Breast epithelium (tissue), 4 donors: ENCODE results near the gene ATP6V0E2. TPM values are rescaled to one million over a fixed set of nuclear protein-coding genes. Genes with fewer than 3 reads are reported as not detected.
"Not testable (repeated sequence)": the region's sequence is repeated elsewhere in the genome, so short reads cannot be mapped to it uniquely, and the experiment has no call there.

Experiments used
- DNase-seq, 2 donors: peaks; one replicate each; pipeline ENCODE4 v3.0.0-alpha.2; 2019; ENCODE audit warnings: low spot score in 2 of 2
- H3K27ac ChIP-seq, 2 donors: fragments of 200-600 bp; sonication (generic) in 1 of 2; one replicate each; pipeline ENCODE4 v1.5.1; 2016 to 2019; ENCODE audit warnings: mild to moderate bottlenecking in 1 of 2
- H3K27me3 ChIP-seq, 2 donors: fragments of 200-600 bp; sonication (generic) in 1 of 2; one replicate each; pipeline versions ENCODE4 v1.5.1 to v1.6.0; 2017 to 2019; ENCODE audit warnings: control low read depth in 1 of 2, mild to moderate bottlenecking in 1 of 2
- H3K36me3 ChIP-seq: fragments of 200-600 bp; one replicate; pipeline ENCODE4 v1.5.1; 2019
- H3K4me1 ChIP-seq, 2 donors: fragments of 200-600 bp; sonication (generic); one replicate each; pipeline ENCODE4 v1.5.1; 2016 to 2019; ENCODE audit warnings: control low read depth in 1 of 2
- H3K4me3 ChIP-seq, 3 donors: fragments of 200-600 bp; sonication (generic); 1 replicate in 2 of 3; 2 replicates in 1 of 3; pipeline ENCODE4 v1.5.1; 2016 to 2019; ENCODE audit warnings: mild to moderate bottlenecking in 3 of 3, moderate library complexity in 2 of 3
- H3K9me3 ChIP-seq, 2 donors: fragments of 200-600 bp; sonication (generic) in 1 of 2; one replicate each; pipeline ENCODE4 v1.5.1; 2016 to 2019; ENCODE audit warnings: control low read depth in 1 of 2
- POLR2A ChIP-seq: fragments of 450-650 bp; IDR thresholded peaks from one replicate; pipeline ENCODE4 v1.6.1; 2016; ENCODE audit warnings: antibody characterized with exemption, mild to moderate bottlenecking, moderate library complexity
- POLR2AphosphoS5 ChIP-seq, 3 donors: sonication (generic); formaldehyde crosslinking; IDR thresholded peaks; one replicate each; pipeline ENCODE4 v1.6.1; 2017; ENCODE audit warnings: antibody characterized with exemption in 3 of 3
- intact Hi-C: fragments of 100-400 bp; cut with DNase I; formaldehyde crosslinking; loops from one replicate; pipeline ENCODE4 v1.15.1; 2023; ENCODE audit warnings: low total_unique reads
- total RNA-seq, 3 donors: library from RNA; depleted of rRNA; stranded (reverse); fragments of >200 nt; gene quantifications; one replicate each; pipeline ENCODE4 v1.1.0, GENCODE V29; 2016
- TF ChIP-seq, protein P1 (sequence below), 3 donors: fragments of 450-650 bp; IDR thresholded peaks; one replicate each; pipeline ENCODE4 v1.5.1; 2016 to 2017; ENCODE audit warnings: antibody characterized with exemption in 3 of 3, mild to moderate bottlenecking in 3 of 3, moderate library complexity in 3 of 3

The ATP6V0E2 gene
- total RNA-seq, 3 donors from 2014 or later = 18.4 to 29.2 (median 23.1) TPM

DNA sequence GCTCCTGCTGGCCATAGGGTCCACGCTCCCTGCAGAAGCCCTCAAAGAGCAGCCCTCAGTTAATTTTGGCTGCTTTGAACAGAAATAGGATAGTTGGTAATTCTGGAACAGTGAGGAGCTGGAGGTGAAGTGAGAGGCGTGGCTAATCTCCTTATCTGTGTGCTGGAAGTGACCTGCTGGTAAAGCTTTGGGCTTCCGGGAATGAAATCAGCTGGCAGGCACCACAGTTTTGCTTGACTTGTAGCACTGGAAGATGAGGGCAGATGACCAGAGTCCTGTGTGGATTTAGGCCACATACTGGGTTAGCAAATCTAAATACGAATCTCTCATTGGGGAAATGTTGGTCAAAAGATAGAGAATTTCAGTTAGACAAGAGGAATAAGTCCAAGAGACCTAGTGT lies 10.2 kb downstream of the ATP6V0E2 start:
- Histone ChIP-seq H3K36me3 (no peaks in the 10 kb centered on the region), H3K27me3 (no peaks in the 10 kb centered on the region), H3K4me1 (peaks cover 2 to 14% of the 10 kb centered on the region in 2 donors), H3K27ac (peak overlapping the region; percentile 69 to 81), H3K4me3 (no peak overlapping the region), H3K9me3 (no peaks in the 10 kb centered on the region)
- no peak for DNase-seq
- TF ChIP-seq POLR2AphosphoS5 (IDR thresholded peaks at IDR 0.05) = no peak
- TF ChIP-seq POLR2A = no peak
- TF ChIP-seq, protein P1, sequence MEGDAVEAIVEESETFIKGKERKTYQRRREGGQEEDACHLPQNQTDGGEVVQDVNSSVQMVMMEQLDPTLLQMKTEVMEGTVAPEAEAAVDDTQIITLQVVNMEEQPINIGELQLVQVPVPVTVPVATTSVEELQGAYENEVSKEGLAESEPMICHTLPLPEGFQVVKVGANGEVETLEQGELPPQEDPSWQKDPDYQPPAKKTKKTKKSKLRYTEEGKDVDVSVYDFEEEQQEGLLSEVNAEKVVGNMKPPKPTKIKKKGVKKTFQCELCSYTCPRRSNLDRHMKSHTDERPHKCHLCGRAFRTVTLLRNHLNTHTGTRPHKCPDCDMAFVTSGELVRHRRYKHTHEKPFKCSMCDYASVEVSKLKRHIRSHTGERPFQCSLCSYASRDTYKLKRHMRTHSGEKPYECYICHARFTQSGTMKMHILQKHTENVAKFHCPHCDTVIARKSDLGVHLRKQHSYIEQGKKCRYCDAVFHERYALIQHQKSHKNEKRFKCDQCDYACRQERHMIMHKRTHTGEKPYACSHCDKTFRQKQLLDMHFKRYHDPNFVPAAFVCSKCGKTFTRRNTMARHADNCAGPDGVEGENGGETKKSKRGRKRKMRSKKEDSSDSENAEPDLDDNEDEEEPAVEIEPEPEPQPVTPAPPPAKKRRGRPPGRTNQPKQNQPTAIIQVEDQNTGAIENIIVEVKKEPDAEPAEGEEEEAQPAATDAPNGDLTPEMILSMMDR (IDR thresholded peaks at IDR 0.05) = no peak
- intact Hi-C loops = no loop called here

DNA sequence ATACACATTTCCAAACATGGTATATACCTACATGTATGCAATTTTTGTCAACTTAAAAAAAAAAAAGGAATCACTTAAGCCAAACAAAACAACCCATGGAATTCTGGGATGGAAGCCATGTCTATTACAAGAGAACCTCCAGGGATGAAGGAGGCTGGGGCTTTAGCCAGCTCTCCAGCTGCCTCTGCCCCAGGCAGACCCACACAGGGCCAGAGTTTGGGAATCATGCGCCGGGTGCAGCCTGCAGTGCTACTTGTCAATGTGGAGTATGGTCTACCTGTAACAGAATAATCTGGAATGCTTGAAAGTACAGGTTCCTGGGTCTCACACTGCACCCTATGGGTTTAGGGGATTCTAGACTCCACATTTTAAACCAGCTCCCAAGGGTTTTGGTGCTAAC lies 10.8 kb downstream of the ATP6V0E2 start:
- Histone ChIP-seq H3K27me3 (no peaks in the 10 kb centered on the region), H3K27ac (peak overlapping the region in 1 of 2 donors; percentile 64), H3K4me3 (no peak overlapping the region), H3K4me1 (peaks cover 2 to 14% of the 10 kb centered on the region in 2 donors), H3K9me3 (no peaks in the 10 kb centered on the region), H3K36me3 (no peaks in the 10 kb centered on the region)
- intact Hi-C loops = no loop called here
- no peak for TF ChIP-seq POLR2AphosphoS5 (IDR thresholded peaks at IDR 0.05)
- no peak for TF ChIP-seq POLR2A
- TF ChIP-seq, protein P1 (IDR thresholded peaks at IDR 0.05) = no peak
- DNase-seq = no peak

DNA sequence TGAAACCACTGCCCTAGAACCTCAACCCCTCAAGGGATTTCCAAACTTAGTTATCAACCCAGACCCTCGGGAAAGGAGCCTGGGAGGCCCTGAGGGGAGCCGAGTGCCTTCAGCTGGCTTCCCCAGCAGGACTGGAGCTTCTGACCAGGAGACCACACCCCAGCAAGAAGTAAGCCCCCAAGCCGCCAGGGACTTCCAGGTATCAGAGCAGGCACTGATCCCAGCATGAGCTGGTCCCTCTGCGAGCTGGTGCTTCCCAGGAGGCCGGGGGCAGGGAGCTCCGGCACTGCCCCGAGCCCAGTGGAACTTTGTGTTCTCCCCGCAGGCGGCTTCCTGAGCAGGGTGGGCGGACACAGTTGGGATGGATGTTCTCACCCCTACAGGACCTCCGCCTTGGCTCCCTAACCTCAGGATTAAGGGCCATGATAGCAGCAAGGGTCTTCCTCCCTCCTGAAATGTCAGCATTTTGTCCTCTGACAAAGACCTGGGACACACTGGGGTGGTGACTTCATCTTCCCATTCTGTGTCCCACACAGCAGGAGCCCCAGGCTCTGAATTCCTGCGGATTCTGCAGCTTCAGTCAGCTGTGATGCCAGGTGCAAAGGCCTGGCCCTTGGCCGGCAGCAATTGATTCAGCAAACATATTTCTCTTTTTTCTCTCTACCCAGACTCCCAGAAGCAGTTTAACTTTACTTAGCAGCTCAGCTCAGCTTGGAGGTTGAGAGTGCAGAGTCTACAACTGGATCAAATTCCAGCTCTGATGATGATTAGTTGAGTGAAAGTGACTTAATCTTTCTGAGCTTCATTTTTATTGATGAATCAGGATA lies 11.6 kb downstream of the ATP6V0E2 start:
- peak; percentile 56 to 57 for DNase-seq
- Histone ChIP-seq H3K27ac (peak overlapping the region; percentile 29 to 64), H3K27me3 (no peaks in the 10 kb centered on the region), H3K4me1 (peaks cover 2 to 14% of the 10 kb centered on the region in 2 donors), H3K9me3 (no peaks in the 10 kb centered on the region), H3K4me3 (no peak overlapping the region), H3K36me3 (no peaks in the 10 kb centered on the region)
- no peak for TF ChIP-seq POLR2A
- TF ChIP-seq, protein P1 (IDR thresholded peaks at IDR 0.05) = no peak
- TF ChIP-seq POLR2AphosphoS5 (IDR thresholded peaks at IDR 0.05) = no peak
- intact Hi-C loops = no loop called here

DNA sequence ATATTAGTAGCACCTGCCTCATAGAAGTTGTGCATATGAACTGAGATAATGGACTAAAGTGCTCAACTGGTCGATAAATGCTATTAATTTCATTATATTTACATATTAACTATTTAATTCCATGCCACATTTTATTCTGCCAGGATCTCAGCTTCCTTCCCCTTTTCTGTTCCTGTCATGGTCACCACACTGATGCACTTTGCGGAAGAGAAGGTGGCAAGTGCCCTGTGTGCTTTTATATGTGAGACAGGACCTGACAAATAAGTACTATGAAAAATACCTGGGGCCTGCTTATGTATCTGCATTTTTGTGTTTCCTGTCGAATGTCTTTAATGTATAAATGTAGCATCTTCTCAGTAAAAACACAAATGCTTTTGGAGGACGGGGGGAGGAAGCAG lies 12.2 kb downstream of the ATP6V0E2 start:
- Histone ChIP-seq H3K27ac (no peak overlapping the region), H3K9me3 (no peaks in the 10 kb centered on the region), H3K4me1 (peaks cover 2 to 14% of the 10 kb centered on the region in 2 donors), H3K36me3 (no peaks in the 10 kb centered on the region), H3K27me3 (no peaks in the 10 kb centered on the region), H3K4me3 (no peak overlapping the region)
- no peak for TF ChIP-seq POLR2AphosphoS5 (IDR thresholded peaks at IDR 0.05)
- TF ChIP-seq, protein P1 (IDR thresholded peaks at IDR 0.05) = no peak
- intact Hi-C loops = no loop called here
- DNase-seq = no peak

DNA sequence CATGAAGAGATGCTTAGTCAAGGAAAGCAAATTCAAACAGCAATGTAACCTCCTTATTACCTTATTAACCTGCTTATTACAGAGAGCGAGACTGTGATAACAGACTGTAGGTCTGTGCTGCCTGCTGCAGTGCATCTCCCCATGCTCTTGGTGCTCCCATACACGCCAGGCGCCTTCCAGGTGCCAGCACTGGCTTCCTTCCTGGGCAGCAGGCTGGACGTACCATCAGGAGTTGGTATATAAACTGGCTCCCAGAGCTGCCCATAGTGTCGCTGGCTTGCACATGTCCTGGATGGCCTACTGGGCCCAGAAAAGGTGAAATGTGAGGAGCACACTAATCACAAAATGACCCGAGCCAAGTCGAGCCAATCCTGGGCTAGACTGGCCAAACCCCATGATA lies 13.5 kb downstream of the ATP6V0E2 start:
- no peaks in the 10 kb centered on the region for H3K9me3 ChIP-seq
- TF ChIP-seq, protein P1 (IDR thresholded peaks at IDR 0.05) = no peak
- H3K27ac ChIP-seq = no peak overlapping the region
- H3K4me3 ChIP-seq = no peak overlapping the region
- H3K27me3 ChIP-seq = no peaks in the 10 kb centered on the region
- no peaks in the 10 kb centered on the region for H3K36me3 ChIP-seq
- peaks cover 2 to 14% of the 10 kb centered on the region in 2 donors for H3K4me1 ChIP-seq
- no peak for DNase-seq
- intact Hi-C loops = no loop called here

DNA sequence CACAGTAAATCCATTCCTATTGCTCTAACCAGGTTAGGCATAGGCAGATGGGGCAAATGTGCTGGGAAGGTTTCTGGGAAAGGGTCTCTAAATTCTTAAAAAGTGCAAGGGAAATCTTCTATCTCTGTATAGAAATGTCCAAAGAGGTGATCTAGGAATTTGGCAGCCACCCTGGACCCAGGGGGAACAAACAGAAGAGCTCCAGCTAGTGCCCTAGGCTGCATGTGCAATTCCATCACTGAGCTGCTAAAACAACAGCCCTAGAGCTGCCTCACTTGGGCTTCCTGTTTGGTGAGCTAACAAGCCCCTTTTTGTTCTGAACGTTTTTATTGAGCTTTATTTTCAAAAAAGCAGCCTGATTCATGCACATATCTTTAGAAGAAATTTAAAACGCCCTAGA lies 16.9 kb downstream of the ATP6V0E2 start:
- intact Hi-C loops = not testable (repeated sequence)

DNA sequence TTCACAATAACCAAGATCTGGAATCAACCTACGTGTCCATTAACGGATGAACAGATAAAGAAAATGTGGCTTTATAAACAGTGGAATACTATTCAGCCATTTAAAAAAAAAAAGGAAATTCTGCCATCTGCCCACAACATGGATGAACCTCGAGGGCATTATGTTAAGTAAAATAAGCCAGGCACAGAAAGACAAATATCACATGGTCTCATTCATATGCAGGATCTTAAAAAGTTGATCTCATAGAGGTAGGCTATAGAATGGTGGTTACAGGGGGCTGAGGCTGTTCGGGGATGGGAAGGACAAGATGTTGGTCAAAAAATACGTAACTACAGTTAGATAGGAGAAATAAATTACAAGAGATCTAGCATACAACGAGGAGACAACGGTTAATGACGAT lies 21.2 kb downstream of the ATP6V0E2 start:
- DNase-seq, H3K27me3 ChIP-seq, H3K27ac ChIP-seq, H3K36me3 ChIP-seq, H3K4me1 ChIP-seq, intact Hi-C loops, H3K4me3 ChIP-seq, H3K9me3 ChIP-seq: not testable (repeated sequence)

More for the DNA sequence above, 16.9 kb downstream of the ATP6V0E2 start:
- H3K9me3 ChIP-seq, H3K27me3 ChIP-seq, H3K4me1 ChIP-seq, H3K4me3 ChIP-seq, H3K36me3 ChIP-seq, H3K27ac ChIP-seq, DNase-seq: not testable (repeated sequence)

GRCh38 chr7:149907776-149908376 lies 34.1 kb downstream of the ATP6V0E2 start:
- intact Hi-C loops, H3K9me3 ChIP-seq, DNase-seq, H3K4me3 ChIP-seq, H3K4me1 ChIP-seq, H3K27me3 ChIP-seq, H3K36me3 ChIP-seq, H3K27ac ChIP-seq: not testable (repeated sequence)
